IPS-20b (cell line): ENCODE data around the gene CTAG1B.
"Not testable (repeated sequence)": the region's sequence is repeated elsewhere in the genome, so short reads cannot be mapped to it uniquely, and the experiment has no call there.

Source experiments
- H3K27ac ChIP-seq: one replicate; pipeline ENCODE4 v1.5.1; 2013; ENCODE audit warnings: low read length
- H3K27me3 ChIP-seq: 2 replicates; pipeline ENCODE4 v1.6.1; 2013; ENCODE audit warnings: mild to moderate bottlenecking, low read length, inconsistent platforms; ENCODE audit not compliant: insufficient read depth
- H3K36me3 ChIP-seq: 2 replicates; pipeline ENCODE4 v1.6.1; 2013; ENCODE audit warnings: low read depth, mild to moderate bottlenecking, inconsistent platforms, low read length, moderate library complexity; ENCODE audit not compliant: insufficient read depth
- H3K4me1 ChIP-seq: 2 replicates; pipeline ENCODE4 v1.6.1; 2013; ENCODE audit warnings: mild to moderate bottlenecking, control low read depth, inconsistent platforms, low read length, moderate library complexity; ENCODE audit not compliant: insufficient read depth
- H3K4me3 ChIP-seq: 2 replicates; pipeline ENCODE4 v1.5.1; 2013; ENCODE audit warnings: mild to moderate bottlenecking, low read length, inconsistent platforms
- H3K9ac ChIP-seq: 2 replicates; pipeline ENCODE4 v1.6.1; 2013; ENCODE audit warnings: low read depth, mild to moderate bottlenecking, inconsistent platforms, low read length, moderate library complexity
- H3K9me3 ChIP-seq: 2 replicates; pipeline ENCODE4 v1.6.1; 2013; ENCODE audit warnings: mild to moderate bottlenecking, low read depth, low read length, inconsistent platforms; ENCODE audit not compliant: insufficient read depth

The CTAG1B gene

GRCh38 chrX:154653048-154653401 is 33.9 kb upstream of the CTAG1B start:
- Histone ChIP-seq H3K36me3 (no peaks in the 10 kb centered on the region), H3K4me1 (0 out of 2 replicates have a peak, but pooled peaks cover 2% of the 10 kb centered on the region), H3K27me3 (no peaks in the 10 kb centered on the region), H3K9ac (no peak overlapping the region), H3K9me3 (no peaks in the 10 kb centered on the region), H3K4me3 (no peak overlapping the region), H3K27ac (no peak overlapping the region)

- Histone ChIP-seq H3K9me3 (no peaks in the 10 kb centered on the region), H3K4me1 (0 out of 2 replicates have a peak, but pooled peaks cover 2% of the 10 kb centered on the region), H3K27me3 (no peaks in the 10 kb centered on the region), H3K9ac (no peak overlapping the region), H3K36me3 (no peaks in the 10 kb centered on the region), H3K27ac (no peak overlapping the region), H3K4me3 (no peak overlapping the region)
Observed at GRCh38 chrX:154652311-154653047, 33.4 kb upstream of the CTAG1B start.

GRCh38 chrX:154650221-154650510 is 31.1 kb upstream of the CTAG1B start:
- Histone ChIP-seq H3K36me3 (no peaks in the 10 kb centered on the region), H3K9ac (no peak overlapping the region), H3K4me1 (0 out of 2 replicates have a peak, but pooled peaks cover 2% of the 10 kb centered on the region), H3K27me3 (no peaks in the 10 kb centered on the region), H3K9me3 (no peaks in the 10 kb centered on the region), H3K4me3 (no peak overlapping the region), H3K27ac (no peak overlapping the region)

- no peaks in the 10 kb centered on the region for H3K9me3 ChIP-seq
- H3K36me3 ChIP-seq, result no peaks in the 10 kb centered on the region
- H3K4me3 ChIP-seq, result no peak overlapping the region
- H3K9ac ChIP-seq, result no peak overlapping the region
- no peaks in the 10 kb centered on the region for H3K27me3 ChIP-seq
- H3K27ac ChIP-seq, result no peak overlapping the region
- 0 out of 2 replicates have a peak, but pooled peaks cover 2% of the 10 kb centered on the region for H3K4me1 ChIP-seq
Observed at GRCh38 chrX:154649503-154650220, 30.6 kb upstream of the CTAG1B start.

GRCh38 chrX:154648931-154649330 is 29.8 kb upstream of the CTAG1B start:
- Histone ChIP-seq H3K4me3 (no peak overlapping the region), H3K9me3 (no peaks in the 10 kb centered on the region), H3K4me1 (0 out of 2 replicates have a peak, but pooled peaks cover 2% of the 10 kb centered on the region), H3K27me3 (no peaks in the 10 kb centered on the region), H3K36me3 (no peaks in the 10 kb centered on the region), H3K9ac (no peak overlapping the region), H3K27ac (no peak overlapping the region)

GRCh38 chrX:154645745-154646378 is 26.8 kb upstream of the CTAG1B start:
- not testable (repeated sequence) for H3K27ac ChIP-seq, H3K27me3 ChIP-seq, H3K9ac ChIP-seq, H3K4me3 ChIP-seq, H3K36me3 ChIP-seq, H3K9me3 ChIP-seq, H3K4me1 ChIP-seq

- not testable (repeated sequence) for H3K9ac ChIP-seq, H3K9me3 ChIP-seq, H3K27me3 ChIP-seq, H3K4me3 ChIP-seq, H3K4me1 ChIP-seq, H3K27ac ChIP-seq, H3K36me3 ChIP-seq
Observed at GRCh38 chrX:154643708-154644107, 24.6 kb upstream of the CTAG1B start.

GRCh38 chrX:154641740-154642139 is 22.7 kb upstream of the CTAG1B start:
- H3K9me3 ChIP-seq, result not testable (repeated sequence)

GRCh38 chrX:154633661-154634060 is 14.6 kb upstream of the CTAG1B start:
- not testable (repeated sequence) for H3K27me3 ChIP-seq, H3K9me3 ChIP-seq, H3K4me1 ChIP-seq, H3K4me3 ChIP-seq, H3K27ac ChIP-seq, H3K9ac ChIP-seq, H3K36me3 ChIP-seq

More at GRCh38 chrX:154641740-154642139, 22.7 kb upstream of the CTAG1B start:
- not testable (repeated sequence) for H3K4me1 ChIP-seq, H3K9ac ChIP-seq, H3K27me3 ChIP-seq, H3K36me3 ChIP-seq, H3K4me3 ChIP-seq, H3K27ac ChIP-seq

- not testable (repeated sequence) for H3K27me3 ChIP-seq, H3K4me1 ChIP-seq
Observed at GRCh38 chrX:154630949-154631348, 11.9 kb upstream of the CTAG1B start.

GRCh38 chrX:154628960-154629359 is 9.9 kb upstream of the CTAG1B start:
- H3K9ac ChIP-seq, H3K9me3 ChIP-seq, H3K27me3 ChIP-seq, H3K36me3 ChIP-seq, H3K4me3 ChIP-seq, H3K4me1 ChIP-seq, H3K27ac ChIP-seq: not testable (repeated sequence)

More at GRCh38 chrX:154630949-154631348, 11.9 kb upstream of the CTAG1B start:
- H3K27ac ChIP-seq, H3K9me3 ChIP-seq, H3K36me3 ChIP-seq, H3K4me3 ChIP-seq, H3K9ac ChIP-seq: not testable (repeated sequence)
